Liver (tissue), 9 donors: Measurements from ENCODE around the gene TNFAIP8L2. TPM values are rescaled to one million over a fixed set of nuclear protein-coding genes. Genes with fewer than 3 reads are reported as not detected.
A peak's percentile ranks its signal among the peaks of the same experiment; 100 is the strongest.

ENCODE experiments used
- DNase-seq: peaks from one replicate; pipeline ENCODE4 v3.0.0-alpha.2; 2017; ENCODE audit warnings: low spot score
- H3K27ac ChIP-seq, 2 donors: one replicate each; pipeline ENCODE4 v1.7.0; 2013; ENCODE audit warnings: inconsistent platforms in 2 of 2, low read length in 2 of 2, control low read depth in 1 of 2, low read depth in 1 of 2, mild to moderate bottlenecking in 1 of 2
- H3K27me3 ChIP-seq, 4 donors: one replicate each; pipeline versions ENCODE4 v1.6.1 to v1.7.0; 2013; ENCODE audit warnings: low read length in 3 of 4, inconsistent platforms in 1 of 4, mild to moderate bottlenecking in 1 of 4, moderate library complexity in 1 of 4; ENCODE audit not compliant: control insufficient read depth in 4 of 4, insufficient read depth in 4 of 4
- H3K36me3 ChIP-seq, 4 donors: one replicate each; pipeline versions ENCODE4 v1.6.1 to v1.7.0; 2013; ENCODE audit warnings: low read length in 3 of 4, mild to moderate bottlenecking in 3 of 4, low read depth in 1 of 4, moderate library complexity in 1 of 4; ENCODE audit not compliant: control insufficient read depth in 4 of 4, insufficient read depth in 3 of 4
- H3K4me1 ChIP-seq, 4 donors: one replicate each; pipeline versions ENCODE4 v1.6.1 to v1.7.0; 2013; ENCODE audit warnings: low read length in 3 of 4, mild to moderate bottlenecking in 3 of 4, moderate library complexity in 1 of 4; ENCODE audit not compliant: control insufficient read depth in 4 of 4, insufficient read depth in 4 of 4
- H3K4me3 ChIP-seq, 3 donors: one replicate each; pipeline versions ENCODE4 v1.6.1 to v1.7.0; 2013; ENCODE audit warnings: low read length in 3 of 3, control low read depth in 1 of 3, low read depth in 1 of 3, mild to moderate bottlenecking in 1 of 3
- H3K9ac ChIP-seq, 2 donors: one replicate each; pipeline ENCODE4 v1.7.0; 2013; ENCODE audit warnings: low read length in 2 of 2, mild to moderate bottlenecking in 2 of 2, moderate library complexity in 2 of 2, control low read depth in 1 of 2, low read depth in 1 of 2
- H3K9me3 ChIP-seq, 4 donors: one replicate each; pipeline versions ENCODE4 v1.6.1 to v1.7.0; 2013; ENCODE audit warnings: low read length in 3 of 4; ENCODE audit not compliant: control insufficient read depth in 4 of 4
- EGR1 ChIP-seq, 2 donors: IDR thresholded peaks; 2 replicates each; pipeline ENCODE4 v1.6.1; 2016 to 2018; ENCODE audit warnings: antibody characterized with exemption in 2 of 2, low read depth in 2 of 2
- FOXA1 ChIP-seq: IDR thresholded peaks from 2 replicates; pipeline ENCODE4 v1.6.1; 2016; ENCODE audit warnings: antibody characterized with exemption
- FOXA2 ChIP-seq: IDR thresholded peaks from 2 replicates; pipeline ENCODE4 v1.6.1; 2016; ENCODE audit warnings: antibody characterized with exemption
- GABPA ChIP-seq, 2 donors: IDR thresholded peaks in 1 of 2; conservative IDR thresholded peaks in 1 of 2; 2 replicates each; pipeline ENCODE4 v1.6.1; 2016; ENCODE audit warnings: antibody characterized with exemption in 2 of 2, mild to moderate bottlenecking in 1 of 2, moderate library complexity in 1 of 2
- HNF4A ChIP-seq, 2 donors: conservative IDR thresholded peaks; 2 replicates each; pipeline ENCODE4 v1.6.1; 2016; ENCODE audit warnings: antibody characterized with exemption in 2 of 2, mild to moderate bottlenecking in 2 of 2
- HNF4G ChIP-seq: IDR thresholded peaks from 2 replicates; pipeline ENCODE4 v1.6.1; 2016; ENCODE audit warnings: antibody characterized with exemption
- JUND ChIP-seq, 2 donors: IDR thresholded peaks; 2 replicates each; pipeline ENCODE4 v1.6.1; 2016; ENCODE audit warnings: antibody characterized with exemption in 2 of 2
- NR2F2 ChIP-seq: IDR thresholded peaks from 2 replicates; pipeline ENCODE4 v1.6.1; 2016; ENCODE audit warnings: antibody characterized with exemption
- RAD21 ChIP-seq, 2 donors: IDR thresholded peaks; 2 replicates each; pipeline ENCODE4 v1.6.1; 2016; ENCODE audit warnings: antibody characterized with exemption in 2 of 2, mild to moderate bottlenecking in 2 of 2
- RXRA ChIP-seq, 2 donors: IDR thresholded peaks; 2 replicates each; pipeline ENCODE4 v1.6.1; 2017 to 2018; ENCODE audit warnings: antibody characterized with exemption in 2 of 2, mild to moderate bottlenecking in 1 of 2
- SP1 ChIP-seq: IDR thresholded peaks from 2 replicates; pipeline ENCODE4 v1.6.1; 2018; ENCODE audit warnings: antibody characterized with exemption, mild to moderate bottlenecking
- TAF1 ChIP-seq: conservative IDR thresholded peaks from 2 replicates; pipeline ENCODE4 v1.6.1; 2016; ENCODE audit warnings: antibody characterized with exemption, mild to moderate bottlenecking
- YY1 ChIP-seq: IDR thresholded peaks from 2 replicates; pipeline ENCODE4 v1.6.1; 2016; ENCODE audit warnings: antibody characterized with exemption, mild to moderate bottlenecking
- WGBS: extraction: QIAGEN DNeasy Blood & Tissue Kit; methylation state at CpG from one replicate; pipeline ENCODE4 v1.1.7; 2013; 5-methylcytosine and 5-hydroxymethylcytosine counted together
- polyA plus RNA-seq, 2 donors: library from polyadenylated mRNA; stranded (reverse) in 1 of 2; unstranded in 1 of 2; fragments of 200-250 nt in 1 of 2; fragments of >200 nt in 1 of 2; fragmentation: Nextera tagmentation in 1 of 2; extraction: Ambion mirVana in 1 of 2; gene quantifications; one replicate each; pipeline versions ENCODE4 v1.2.1 to v1.2.3, GENCODE V29; 2013 to 2015
- total RNA-seq, 2 donors: library from RNA; depleted of rRNA; stranded (reverse); fragments of >200 nt; gene quantifications; one replicate each; pipeline ENCODE4 v1.2.3, GENCODE V29; 2014
- TF ChIP-seq, protein P1 (sequence below): IDR thresholded peaks from 2 replicates; pipeline ENCODE4 v1.6.1; 2016; ENCODE audit warnings: antibody characterized with exemption
- TF ChIP-seq, protein P2 (sequence below): fragments of 150-350 bp; IDR thresholded peaks from 2 replicates; pipeline ENCODE4 v1.5.1; 2017; ENCODE audit warnings: improper control_type of control experiment, low read depth, low read length; ENCODE audit not compliant: missing input control
- TF ChIP-seq, protein P3 (sequence below): IDR thresholded peaks from 2 replicates; pipeline ENCODE4 v1.6.1; 2016; ENCODE audit warnings: antibody characterized with exemption
- TF ChIP-seq, protein P4 (sequence below): IDR thresholded peaks from 2 replicates; pipeline ENCODE4 v1.6.1; 2016; ENCODE audit warnings: antibody characterized with exemption, mild to moderate bottlenecking
- TF ChIP-seq, protein P5 (sequence below): IDR thresholded peaks from 2 replicates; pipeline ENCODE4 v1.6.1; 2016; ENCODE audit warnings: antibody characterized with exemption
- donor health status: healthy.
- donor health status: healthy.
- donor health status: healthy.
- donor health status: healthy.
- donor health status: healthy.

The TNFAIP8L2 gene
- total and polyA plus RNA-seq, 4 donors = 2.9 to 8.7 (median 4.1) TPM

DNA sequence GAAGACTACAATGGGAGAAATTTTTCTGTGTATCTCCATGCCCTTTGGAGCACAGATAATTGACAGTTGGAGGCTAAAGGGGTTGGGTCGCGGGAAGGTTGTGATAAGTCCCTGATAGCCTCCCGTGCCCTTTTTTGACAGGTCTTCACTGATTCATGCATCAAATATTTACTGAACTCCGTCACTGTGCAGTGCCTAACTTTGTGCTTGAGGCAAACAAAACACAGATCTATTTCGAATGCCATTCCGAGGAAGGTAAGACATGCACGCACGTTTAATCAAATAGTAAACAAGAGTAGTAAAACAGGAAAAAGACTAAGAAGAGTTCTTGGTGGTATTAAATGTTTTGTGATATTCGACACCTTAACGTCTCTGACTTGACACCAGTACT, 41.4 kb downstream of the TNFAIP8L2 start:
- no peak for TF ChIP-seq GABPA (IDR thresholded peaks at IDR 0.05 in 1 of 2, conservative IDR thresholded peaks at IDR 0.05 in 1 of 2)
- TF ChIP-seq FOXA2 = peak; percentile 24
- peak in 1 of 2 donors; percentile 16 for TF ChIP-seq JUND (IDR thresholded peaks at IDR 0.05)
- Histone ChIP-seq H3K4me3 (peak overlapping the region; percentile 51 to 96 (median 89)), H3K27ac (peak overlapping the region; percentile 61 to 90), H3K9ac (peak overlapping the region; percentile 36 to 84), H3K9me3 (no peaks in the 10 kb centered on the region), H3K36me3 (peaks cover 0 to 4% (median 2%) of the 10 kb centered on the region in 4 donors), H3K27me3 (no peaks in the 10 kb centered on the region), H3K4me1 (peaks cover 3 to 24% (median 12%) of the 10 kb centered on the region in 4 donors)
- peak; percentile 38 for DNase-seq
- WGBS = 4% methylated on average over 10 of the region's 10 CpGs

DNA sequence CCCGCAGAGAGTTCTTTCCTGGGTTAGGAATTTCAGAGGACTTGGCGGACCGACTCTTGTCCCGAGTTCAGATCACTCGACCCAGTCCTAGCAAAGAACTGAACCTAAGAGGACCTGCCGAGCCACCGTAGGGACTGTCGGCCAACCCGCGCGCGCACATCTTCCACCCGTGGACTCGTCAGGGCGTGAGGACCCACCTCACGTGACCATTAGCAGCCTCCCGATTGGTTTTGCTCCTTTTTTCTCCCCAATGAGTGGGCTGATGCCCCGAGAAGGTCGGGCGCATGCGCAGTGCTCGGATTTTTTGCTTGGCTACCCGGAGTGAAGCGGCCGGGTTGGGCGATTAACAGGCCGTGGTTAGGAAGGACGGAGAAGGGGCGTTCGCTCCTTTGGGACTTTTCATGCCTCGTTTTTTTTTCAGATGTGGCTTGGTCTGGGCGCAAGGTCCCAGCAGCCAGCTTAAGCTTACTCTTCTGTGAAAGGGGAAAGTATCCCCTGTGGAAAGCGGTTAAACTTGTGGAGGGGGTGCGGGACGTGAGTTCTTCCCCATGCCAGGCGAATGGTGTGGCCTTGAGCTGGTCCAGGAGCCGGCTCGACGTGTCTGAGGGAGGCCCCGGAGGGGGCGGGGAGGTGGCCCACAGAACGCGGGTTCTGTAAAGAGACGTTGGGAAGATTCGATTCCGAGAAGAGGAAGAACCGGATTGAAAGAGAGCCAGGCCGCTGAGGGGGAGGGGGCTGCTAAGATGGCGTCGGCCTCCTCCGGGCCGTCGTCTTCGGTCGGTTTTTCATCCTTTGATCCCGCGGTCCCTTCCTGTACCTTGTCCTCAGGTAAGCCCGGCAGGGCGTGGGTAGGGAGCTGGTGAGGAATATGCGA, 42.0 kb downstream of the TNFAIP8L2 start, which contains the start of gene PIP5K1A:
PIP5K1A (plus strand) TSS at position 299 of the 874 bp plus-strand sequence; CDS start at position 744, 445 bp downstream.
- WGBS = under 1% methylated on average over 60 of the region's 60 CpGs
- peak; percentile 97 for DNase-seq
- Histone ChIP-seq H3K9me3 (no peaks in the 10 kb centered on the region), H3K36me3 (peaks cover 0 to 6% (median 3%) of the 10 kb centered on the region in 4 donors), H3K4me3 (peak within 1 kb of the TSS; percentile 89 to 100 (median 96)), H3K4me1 (peaks cover 3 to 24% (median 12%) of the 10 kb centered on the region in 4 donors), H3K27ac (peak within 1 kb of the TSS; percentile 61 to 90), H3K27me3 (no peaks in the 10 kb centered on the region), H3K9ac (peak within 1 kb of the TSS; percentile 80 to 84)
- TF ChIP-seq FOXA2 (no peak), RAD21 (IDR thresholded peaks at IDR 0.05) (peak; percentile 19 to 24), EGR1 (IDR thresholded peaks at IDR 0.05; ENCODE audit: low read depth in 2 of 2) (peak; percentile 60 to 68), SP1 (peak; percentile 71), GABPA (IDR thresholded peaks at IDR 0.05 in 1 of 2, conservative IDR thresholded peaks at IDR 0.05 in 1 of 2) (peak in 1 of 2 donors; percentile 40), HNF4A (conservative IDR thresholded peaks at IDR 0.05) (peak; percentile 40 to 73), HNF4G (no peak), RXRA (IDR thresholded peaks at IDR 0.05) (peak; percentile 63 to 72), TAF1 (peak; percentile 63), FOXA1 (no peak), YY1 (peak; percentile 82), JUND (IDR thresholded peaks at IDR 0.05) (no peak), NR2F2 (peak; percentile 70)
- TF ChIP-seq, protein P1, sequence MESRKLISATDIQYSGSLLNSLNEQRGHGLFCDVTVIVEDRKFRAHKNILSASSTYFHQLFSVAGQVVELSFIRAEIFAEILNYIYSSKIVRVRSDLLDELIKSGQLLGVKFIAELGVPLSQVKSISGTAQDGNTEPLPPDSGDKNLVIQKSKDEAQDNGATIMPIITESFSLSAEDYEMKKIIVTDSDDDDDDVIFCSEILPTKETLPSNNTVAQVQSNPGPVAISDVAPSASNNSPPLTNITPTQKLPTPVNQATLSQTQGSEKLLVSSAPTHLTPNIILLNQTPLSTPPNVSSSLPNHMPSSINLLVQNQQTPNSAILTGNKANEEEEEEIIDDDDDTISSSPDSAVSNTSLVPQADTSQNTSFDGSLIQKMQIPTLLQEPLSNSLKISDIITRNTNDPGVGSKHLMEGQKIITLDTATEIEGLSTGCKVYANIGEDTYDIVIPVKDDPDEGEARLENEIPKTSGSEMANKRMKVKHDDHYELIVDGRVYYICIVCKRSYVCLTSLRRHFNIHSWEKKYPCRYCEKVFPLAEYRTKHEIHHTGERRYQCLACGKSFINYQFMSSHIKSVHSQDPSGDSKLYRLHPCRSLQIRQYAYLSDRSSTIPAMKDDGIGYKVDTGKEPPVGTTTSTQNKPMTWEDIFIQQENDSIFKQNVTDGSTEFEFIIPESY = peak; percentile 87
- TF ChIP-seq, protein P2, sequence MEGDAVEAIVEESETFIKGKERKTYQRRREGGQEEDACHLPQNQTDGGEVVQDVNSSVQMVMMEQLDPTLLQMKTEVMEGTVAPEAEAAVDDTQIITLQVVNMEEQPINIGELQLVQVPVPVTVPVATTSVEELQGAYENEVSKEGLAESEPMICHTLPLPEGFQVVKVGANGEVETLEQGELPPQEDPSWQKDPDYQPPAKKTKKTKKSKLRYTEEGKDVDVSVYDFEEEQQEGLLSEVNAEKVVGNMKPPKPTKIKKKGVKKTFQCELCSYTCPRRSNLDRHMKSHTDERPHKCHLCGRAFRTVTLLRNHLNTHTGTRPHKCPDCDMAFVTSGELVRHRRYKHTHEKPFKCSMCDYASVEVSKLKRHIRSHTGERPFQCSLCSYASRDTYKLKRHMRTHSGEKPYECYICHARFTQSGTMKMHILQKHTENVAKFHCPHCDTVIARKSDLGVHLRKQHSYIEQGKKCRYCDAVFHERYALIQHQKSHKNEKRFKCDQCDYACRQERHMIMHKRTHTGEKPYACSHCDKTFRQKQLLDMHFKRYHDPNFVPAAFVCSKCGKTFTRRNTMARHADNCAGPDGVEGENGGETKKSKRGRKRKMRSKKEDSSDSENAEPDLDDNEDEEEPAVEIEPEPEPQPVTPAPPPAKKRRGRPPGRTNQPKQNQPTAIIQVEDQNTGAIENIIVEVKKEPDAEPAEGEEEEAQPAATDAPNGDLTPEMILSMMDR = no peak
- TF ChIP-seq, protein P3, sequence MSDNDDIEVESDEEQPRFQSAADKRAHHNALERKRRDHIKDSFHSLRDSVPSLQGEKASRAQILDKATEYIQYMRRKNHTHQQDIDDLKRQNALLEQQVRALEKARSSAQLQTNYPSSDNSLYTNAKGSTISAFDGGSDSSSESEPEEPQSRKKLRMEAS = peak; percentile 81
- TF ChIP-seq, protein P4, sequence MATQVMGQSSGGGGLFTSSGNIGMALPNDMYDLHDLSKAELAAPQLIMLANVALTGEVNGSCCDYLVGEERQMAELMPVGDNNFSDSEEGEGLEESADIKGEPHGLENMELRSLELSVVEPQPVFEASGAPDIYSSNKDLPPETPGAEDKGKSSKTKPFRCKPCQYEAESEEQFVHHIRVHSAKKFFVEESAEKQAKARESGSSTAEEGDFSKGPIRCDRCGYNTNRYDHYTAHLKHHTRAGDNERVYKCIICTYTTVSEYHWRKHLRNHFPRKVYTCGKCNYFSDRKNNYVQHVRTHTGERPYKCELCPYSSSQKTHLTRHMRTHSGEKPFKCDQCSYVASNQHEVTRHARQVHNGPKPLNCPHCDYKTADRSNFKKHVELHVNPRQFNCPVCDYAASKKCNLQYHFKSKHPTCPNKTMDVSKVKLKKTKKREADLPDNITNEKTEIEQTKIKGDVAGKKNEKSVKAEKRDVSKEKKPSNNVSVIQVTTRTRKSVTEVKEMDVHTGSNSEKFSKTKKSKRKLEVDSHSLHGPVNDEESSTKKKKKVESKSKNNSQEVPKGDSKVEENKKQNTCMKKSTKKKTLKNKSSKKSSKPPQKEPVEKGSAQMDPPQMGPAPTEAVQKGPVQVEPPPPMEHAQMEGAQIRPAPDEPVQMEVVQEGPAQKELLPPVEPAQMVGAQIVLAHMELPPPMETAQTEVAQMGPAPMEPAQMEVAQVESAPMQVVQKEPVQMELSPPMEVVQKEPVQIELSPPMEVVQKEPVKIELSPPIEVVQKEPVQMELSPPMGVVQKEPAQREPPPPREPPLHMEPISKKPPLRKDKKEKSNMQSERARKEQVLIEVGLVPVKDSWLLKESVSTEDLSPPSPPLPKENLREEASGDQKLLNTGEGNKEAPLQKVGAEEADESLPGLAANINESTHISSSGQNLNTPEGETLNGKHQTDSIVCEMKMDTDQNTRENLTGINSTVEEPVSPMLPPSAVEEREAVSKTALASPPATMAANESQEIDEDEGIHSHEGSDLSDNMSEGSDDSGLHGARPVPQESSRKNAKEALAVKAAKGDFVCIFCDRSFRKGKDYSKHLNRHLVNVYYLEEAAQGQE = peak; percentile 55
- TF ChIP-seq, protein P5, sequence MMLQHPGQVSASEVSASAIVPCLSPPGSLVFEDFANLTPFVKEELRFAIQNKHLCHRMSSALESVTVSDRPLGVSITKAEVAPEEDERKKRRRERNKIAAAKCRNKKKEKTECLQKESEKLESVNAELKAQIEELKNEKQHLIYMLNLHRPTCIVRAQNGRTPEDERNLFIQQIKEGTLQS = no peak
